Left lung (tissue), 10 donors: ENCODE results near the gene DISP2. TPM values are rescaled to one million over a fixed set of nuclear protein-coding genes. Genes with fewer than 3 reads are reported as not detected.
A peak's percentile ranks its signal among the peaks of the same experiment; 100 is the strongest.

Source experiments
- ATAC-seq: fragments of 200-7000 bp; cut with Tn5 transposase; one replicate; pipeline ENCODE4 v1.9.1; 2020; ENCODE audit warnings: moderate library complexity
- DNase-seq, 4 donors: peaks; one replicate each; pipeline ENCODE4 v3.0.0-alpha.2; 2013 to 2020
- H3K27ac ChIP-seq, 2 donors: fragments of 200-600 bp; sonication (generic) in 1 of 2; one replicate each; pipeline versions ENCODE4 v1.5.0 to v1.8.0; 2020 to 2021
- H3K27me3 ChIP-seq, 2 donors: fragments of 200-600 bp; sonication (generic) in 1 of 2; one replicate each; pipeline versions ENCODE4 v1.5.0 to v1.8.0; 2020 to 2021
- H3K36me3 ChIP-seq, 2 donors: fragments of 200-600 bp; sonication (generic) in 1 of 2; one replicate each; pipeline versions ENCODE4 v1.5.0 to v1.8.0; 2020 to 2021
- H3K4me1 ChIP-seq, 2 donors: fragments of 200-600 bp; one replicate each; pipeline ENCODE4 v1.8.0; 2021
- H3K4me3 ChIP-seq, 2 donors: fragments of 200-600 bp; sonication (generic) in 1 of 2; one replicate each; pipeline versions ENCODE4 v1.5.0 to v1.8.0; 2020 to 2021; ENCODE audit warnings: mild to moderate bottlenecking in 1 of 2
- H3K9me3 ChIP-seq, 2 donors: fragments of 200-600 bp; sonication (generic) in 1 of 2; one replicate each; pipeline versions ENCODE4 v1.5.0 to v1.8.0; 2020 to 2021
- intact Hi-C, 2 donors: fragments of 100-400 bp; cut with DNase I; formaldehyde crosslinking; loops; one replicate each; pipeline versions ENCODE4 v1.11.2 to v1.14.2; 2022
- polyA plus RNA-seq, 6 donors: library from polyadenylated mRNA; unstranded; fragments of 120-200 nt; gene quantifications; one replicate each; pipeline ENCODE4 v1.2.1, GENCODE V29; 2013; ENCODE audit not compliant: insufficient read length in 6 of 6
- total RNA-seq, 2 donors: library from RNA; stranded (reverse); fragmentation: NEBNext Ultra II Directional; extraction: Animal tissue kit (Norgen Biotek cat#: 25700); gene quantifications; one replicate each; pipeline ENCODE4 v1.2.1, GENCODE V29; 2021
- TF ChIP-seq, protein P1 (sequence below), 2 donors: fragments of 200-600 bp; sonication (generic) in 1 of 2; IDR thresholded peaks; one replicate each; pipeline versions ENCODE4 v1.5.0 to v1.8.0; 2021; ENCODE audit warnings: antibody characterized with exemption in 2 of 2
- donor health status: DM: no; HTN: yes; CAD: no.
- donor health status: DM: no; HTN: no; CAD: no.

DISP2 gene
- total and polyA plus RNA-seq, 8 donors, result 0.61 to 3.1 (median 1.6) TPM

DNA sequence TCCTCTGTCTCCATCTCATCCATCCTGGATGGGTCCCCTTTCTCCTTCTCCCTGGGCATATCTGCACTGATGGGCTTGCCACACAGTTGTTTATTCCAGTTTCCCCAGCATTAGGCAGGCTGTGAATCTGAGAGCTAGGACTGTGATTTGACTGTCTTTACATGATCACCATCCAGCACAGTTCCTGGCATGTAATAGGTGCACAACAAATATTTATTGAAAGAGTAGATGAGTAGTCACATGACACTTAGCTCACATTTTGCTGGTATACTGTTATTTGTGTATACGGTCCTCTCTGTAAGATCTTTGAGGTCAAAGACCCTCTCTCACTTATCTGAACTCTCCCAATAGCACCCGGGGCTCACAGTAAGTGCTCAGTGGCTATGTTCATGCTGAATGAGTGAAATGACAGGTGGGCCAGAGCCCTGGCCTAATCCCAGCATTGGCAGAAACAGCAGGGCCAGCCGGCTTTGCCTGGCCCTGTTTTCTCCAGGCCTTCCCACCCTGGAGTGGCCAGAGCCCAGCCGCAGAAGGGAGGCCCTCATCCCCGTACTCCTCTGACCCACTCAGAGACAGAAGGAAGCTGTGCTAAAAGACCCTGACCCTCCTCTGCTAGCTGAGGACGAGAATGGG lies 66.6 kb downstream of the DISP2 start:
- Histone ChIP-seq H3K27me3 (no peaks in the 10 kb centered on the region), H3K4me3 (no peak overlapping the region), H3K9me3 (no peaks in the 10 kb centered on the region), H3K27ac (no peak overlapping the region), H3K4me1 (peaks cover 0 to 22% of the 10 kb centered on the region in 2 donors), H3K36me3 (no peaks in the 10 kb centered on the region)
- TF ChIP-seq, protein P1, sequence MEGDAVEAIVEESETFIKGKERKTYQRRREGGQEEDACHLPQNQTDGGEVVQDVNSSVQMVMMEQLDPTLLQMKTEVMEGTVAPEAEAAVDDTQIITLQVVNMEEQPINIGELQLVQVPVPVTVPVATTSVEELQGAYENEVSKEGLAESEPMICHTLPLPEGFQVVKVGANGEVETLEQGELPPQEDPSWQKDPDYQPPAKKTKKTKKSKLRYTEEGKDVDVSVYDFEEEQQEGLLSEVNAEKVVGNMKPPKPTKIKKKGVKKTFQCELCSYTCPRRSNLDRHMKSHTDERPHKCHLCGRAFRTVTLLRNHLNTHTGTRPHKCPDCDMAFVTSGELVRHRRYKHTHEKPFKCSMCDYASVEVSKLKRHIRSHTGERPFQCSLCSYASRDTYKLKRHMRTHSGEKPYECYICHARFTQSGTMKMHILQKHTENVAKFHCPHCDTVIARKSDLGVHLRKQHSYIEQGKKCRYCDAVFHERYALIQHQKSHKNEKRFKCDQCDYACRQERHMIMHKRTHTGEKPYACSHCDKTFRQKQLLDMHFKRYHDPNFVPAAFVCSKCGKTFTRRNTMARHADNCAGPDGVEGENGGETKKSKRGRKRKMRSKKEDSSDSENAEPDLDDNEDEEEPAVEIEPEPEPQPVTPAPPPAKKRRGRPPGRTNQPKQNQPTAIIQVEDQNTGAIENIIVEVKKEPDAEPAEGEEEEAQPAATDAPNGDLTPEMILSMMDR (IDR thresholded peaks at IDR 0.05), result no peak
- no peak for DNase-seq
- intact Hi-C loops, result loop anchor here in 1 of 2 donors (10.0 kb wide), 1 partner anchor 140 kb away; the partner anchor contains the start of gene ANKRD63
- no peak for ATAC-seq

DNA sequence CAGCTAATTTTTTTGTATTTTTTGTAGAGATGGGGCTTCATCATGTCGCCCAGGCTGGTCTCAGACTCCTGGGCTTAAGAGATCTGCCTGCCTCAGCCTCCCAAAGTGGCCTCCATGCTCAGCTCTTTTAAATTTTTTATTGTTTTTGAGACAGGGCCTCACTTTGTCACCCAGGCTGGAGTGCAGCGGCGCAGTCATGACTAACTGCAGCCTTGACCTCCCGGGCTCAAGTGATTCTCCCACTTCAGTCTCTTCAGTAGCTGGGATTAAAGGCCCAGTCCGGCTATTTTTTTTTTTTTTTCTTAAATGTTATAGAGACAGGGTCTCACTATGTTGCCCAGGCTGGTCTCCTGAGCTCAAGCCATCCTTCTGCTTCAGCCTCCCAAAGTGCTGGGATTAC lies 67.7 kb downstream of the DISP2 start:
- Histone ChIP-seq H3K4me3 (no peak overlapping the region), H3K27me3 (no peaks in the 10 kb centered on the region), H3K9me3 (no peaks in the 10 kb centered on the region), H3K4me1 (peaks cover 0 to 16% of the 10 kb centered on the region in 2 donors), H3K27ac (no peak overlapping the region), H3K36me3 (no peaks in the 10 kb centered on the region)
- no peak for ATAC-seq
- DNase-seq, result no peak
- intact Hi-C loops, result loop anchor here in 1 of 2 donors (10.0 kb wide), 1 partner anchor 141 kb away; the partner anchor contains the start of gene ANKRD63
- TF ChIP-seq, protein P1 (IDR thresholded peaks at IDR 0.05), result no peak

DNA sequence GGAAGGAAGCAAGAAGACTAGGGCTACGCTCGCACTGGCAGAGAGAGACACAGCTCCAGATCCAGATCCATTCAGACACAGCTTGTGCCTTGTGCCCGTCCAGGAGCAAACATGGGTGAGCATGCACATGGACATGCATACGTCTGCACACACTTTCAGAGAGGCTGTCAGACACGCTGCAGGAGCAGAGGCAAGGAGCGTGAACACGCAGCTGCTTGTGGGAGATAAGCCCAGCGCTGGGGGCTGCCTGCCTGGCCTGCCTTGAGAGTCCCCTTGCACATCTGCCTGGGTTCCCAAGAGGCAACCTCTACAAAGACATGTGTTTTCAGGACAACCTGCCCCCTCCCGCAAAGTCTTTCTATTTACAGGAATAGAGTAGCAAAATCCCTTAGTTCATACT lies 69.2 kb downstream of the DISP2 start:
- peaks cover 0 to under 1% of the 10 kb centered on the region in 2 donors for H3K4me1 ChIP-seq
- no peak for ATAC-seq
- no peaks in the 10 kb centered on the region for H3K36me3 ChIP-seq
- no peaks in the 10 kb centered on the region for H3K9me3 ChIP-seq
- H3K27ac ChIP-seq, result no peak overlapping the region
- no peaks in the 10 kb centered on the region for H3K27me3 ChIP-seq
- intact Hi-C loops, result loop anchor here in 1 of 2 donors (10.0 kb wide), 1 partner anchor 142 kb away; the partner anchor contains the start of gene ANKRD63
- no peak for DNase-seq
- TF ChIP-seq, protein P1 (IDR thresholded peaks at IDR 0.05), result no peak
- H3K4me3 ChIP-seq, result no peak overlapping the region

GRCh38 chr15:40428185-40428584 lies 70.2 kb downstream of the DISP2 start:
- Histone ChIP-seq H3K27ac (no peak overlapping the region), H3K4me3 (no peak overlapping the region), H3K4me1 (no peaks in the 10 kb centered on the region), H3K9me3 (no peaks in the 10 kb centered on the region), H3K27me3 (no peaks in the 10 kb centered on the region), H3K36me3 (no peaks in the 10 kb centered on the region)
- intact Hi-C loops, result loop anchor here in 1 of 2 donors (10.0 kb wide), 1 partner anchor 143 kb away; the partner anchor contains the start of gene ANKRD63
- peak; percentile 61 for ATAC-seq
- DNase-seq, result peak in 1 of 4 donors; percentile 58
- TF ChIP-seq, protein P1 (IDR thresholded peaks at IDR 0.05), result no peak

Other genes with a start within 250 kb of the DISP2 start
- 10 to 100 TPM; 16.2 to 21.2 TPM for gene BMF, start 249.3 kb upstream of the DISP2 start, total RNA-seq
- 10 to 100 TPM; 50.1 to 58.6 (median 52.1) TPM for gene BMF, start 249.3 kb upstream of the DISP2 start, polyA plus RNA-seq
- gene BUB1B, start 197.2 kb upstream of the DISP2 start, total RNA-seq, result 1 to 10 TPM; 4.6 to 8.6 TPM
- gene BUB1B, start 197.2 kb upstream of the DISP2 start, polyA plus RNA-seq, result 10 to 100 TPM; 21.0 to 54.5 (median 32.4) TPM
- gene PAK6, start 119.2 kb upstream of the DISP2 start, total RNA-seq, result 10 to 100 TPM in 1 of 2 donors, 1 to 10 TPM in 1; 9.0 to 14.6 TPM
- 1 to 10 TPM; 5.3 to 8.3 (median 7.6) TPM for gene PAK6, start 119.2 kb upstream of the DISP2 start, polyA plus RNA-seq
- not detected for gene ANKRD63, start 75.2 kb upstream of the DISP2 start, total RNA-seq
- gene ANKRD63, start 75.2 kb upstream of the DISP2 start, polyA plus RNA-seq, result not detected
- 10 to 100 TPM; 30.8 to 86.4 TPM for gene PLCB2, start 50.3 kb upstream of the DISP2 start, total RNA-seq
- gene PLCB2, start 50.3 kb upstream of the DISP2 start, polyA plus RNA-seq, result 10 to 100 TPM; 13.5 to 19.6 (median 14.6) TPM
- 10 to 100 TPM; 27.1 to 37.1 TPM for gene INAFM2, start 34.5 kb upstream of the DISP2 start, total RNA-seq
- 10 to 100 TPM; 20.5 to 31.1 (median 22.7) TPM for gene INAFM2, start 34.5 kb upstream of the DISP2 start, polyA plus RNA-seq
- gene CCDC9B, start 17.3 kb upstream of the DISP2 start, total RNA-seq, result 10 to 100 TPM; 31.7 to 65.4 TPM
- gene CCDC9B, start 17.3 kb upstream of the DISP2 start, polyA plus RNA-seq, result 10 to 100 TPM in 1 of 6 donors, 1 to 10 TPM in 5; 4.5 to 10.7 (median 7.5) TPM
- not detected for gene PHGR1, start 7.2 kb upstream of the DISP2 start, total RNA-seq
- not detected for gene PHGR1, start 7.2 kb upstream of the DISP2 start, polyA plus RNA-seq
- gene KNSTRN, start 24.5 kb downstream of the DISP2 start, total RNA-seq, result 10 to 100 TPM; 14.2 to 32.2 TPM
- gene KNSTRN, start 24.5 kb downstream of the DISP2 start, polyA plus RNA-seq, result 10 to 100 TPM; 25.2 to 46.2 (median 31.8) TPM
- 100 to 1,000 TPM in 1 of 2 donors, 10 to 100 TPM in 1; 61.9 to 104 TPM for gene IVD, start 47.6 kb downstream of the DISP2 start, total RNA-seq
- 100 to 1,000 TPM in 5 of 6 donors, 10 to 100 TPM in 1; 87.4 to 132 (median 117) TPM for gene IVD, start 47.6 kb downstream of the DISP2 start, polyA plus RNA-seq
- 10 to 100 TPM; 23.7 to 27.2 TPM for gene BAHD1, start 82.7 kb downstream of the DISP2 start, total RNA-seq
- gene BAHD1, start 82.7 kb downstream of the DISP2 start, polyA plus RNA-seq, result 10 to 100 TPM; 11.4 to 18.0 (median 14.8) TPM
- gene CHST14, start 112.8 kb downstream of the DISP2 start, total RNA-seq, result 10 to 100 TPM; 15.1 to 20.2 TPM
- gene CHST14, start 112.8 kb downstream of the DISP2 start, polyA plus RNA-seq, result 10 to 100 TPM; 33.8 to 44.1 (median 39.4) TPM
- gene CCDC32, start 206.8 kb downstream of the DISP2 start, total RNA-seq, result 10 to 100 TPM; 19.4 to 29.5 TPM
- 10 to 100 TPM; 27.9 to 31.6 (median 29.0) TPM for gene CCDC32, start 206.8 kb downstream of the DISP2 start, polyA plus RNA-seq
- 1 to 10 TPM; 5.8 to 6.6 TPM for gene RPUSD2, start 211.1 kb downstream of the DISP2 start, total RNA-seq
- 10 to 100 TPM in 1 of 6 donors, 1 to 10 TPM in 5; 5.3 to 10.2 (median 8.1) TPM for gene RPUSD2, start 211.1 kb downstream of the DISP2 start, polyA plus RNA-seq
- gene KNL1, start 236.0 kb downstream of the DISP2 start, total RNA-seq, result 1 to 10 TPM; 2.7 to 5.9 TPM
- 10 to 100 TPM; 13.6 to 31.6 (median 20.0) TPM for gene KNL1, start 236.0 kb downstream of the DISP2 start, polyA plus RNA-seq